ENCODE data around the gene SPSB1.
"Not testable (repeated sequence)": the region's sequence is repeated elsewhere in the genome, so short reads cannot be mapped to it uniquely, and the experiment has no call there.

SPSB1 gene

DNA sequence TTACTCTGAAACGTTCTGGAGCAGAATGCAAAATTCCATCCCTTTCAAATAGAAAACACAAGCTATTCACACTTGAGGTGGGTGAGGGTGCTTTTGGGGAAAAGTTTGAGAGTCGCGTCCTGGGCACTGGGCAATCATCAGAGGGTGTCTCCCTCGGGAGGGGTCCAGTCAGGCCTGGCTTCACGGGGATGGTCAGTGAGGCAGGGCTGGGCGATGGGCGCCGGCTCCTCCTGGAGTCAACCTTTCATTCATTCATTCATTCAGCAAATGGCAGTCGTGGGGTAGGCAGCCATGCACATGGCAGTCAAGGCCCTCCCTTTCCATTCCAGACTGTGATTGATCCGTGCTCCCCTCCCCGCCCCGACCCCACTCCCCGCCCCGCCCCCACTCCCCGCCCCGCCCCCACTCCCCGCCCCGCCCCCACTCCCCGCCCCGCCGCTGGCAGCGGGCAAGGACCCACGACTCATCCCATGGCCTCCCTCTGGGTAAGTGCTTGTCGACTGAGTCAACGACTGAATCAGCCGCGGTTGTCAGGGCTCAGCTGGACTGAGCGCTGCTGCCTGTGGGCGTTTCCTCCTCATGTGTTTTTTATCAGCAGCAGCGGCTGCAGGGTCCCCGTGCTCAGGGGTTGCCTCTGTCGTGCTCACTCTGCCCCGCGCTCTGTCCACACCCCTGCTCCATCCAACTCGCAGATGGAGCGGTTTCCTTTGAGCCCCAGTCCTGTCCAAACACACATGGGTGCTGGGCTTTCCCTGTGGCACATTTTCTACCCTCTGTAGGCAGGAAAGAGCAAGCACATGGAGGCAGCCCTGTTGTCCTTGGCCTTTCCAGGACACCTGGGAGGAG lies 12.5 kb upstream of the SPSB1 start:
- peak; percentile 7 for DNase-seq

DNA sequence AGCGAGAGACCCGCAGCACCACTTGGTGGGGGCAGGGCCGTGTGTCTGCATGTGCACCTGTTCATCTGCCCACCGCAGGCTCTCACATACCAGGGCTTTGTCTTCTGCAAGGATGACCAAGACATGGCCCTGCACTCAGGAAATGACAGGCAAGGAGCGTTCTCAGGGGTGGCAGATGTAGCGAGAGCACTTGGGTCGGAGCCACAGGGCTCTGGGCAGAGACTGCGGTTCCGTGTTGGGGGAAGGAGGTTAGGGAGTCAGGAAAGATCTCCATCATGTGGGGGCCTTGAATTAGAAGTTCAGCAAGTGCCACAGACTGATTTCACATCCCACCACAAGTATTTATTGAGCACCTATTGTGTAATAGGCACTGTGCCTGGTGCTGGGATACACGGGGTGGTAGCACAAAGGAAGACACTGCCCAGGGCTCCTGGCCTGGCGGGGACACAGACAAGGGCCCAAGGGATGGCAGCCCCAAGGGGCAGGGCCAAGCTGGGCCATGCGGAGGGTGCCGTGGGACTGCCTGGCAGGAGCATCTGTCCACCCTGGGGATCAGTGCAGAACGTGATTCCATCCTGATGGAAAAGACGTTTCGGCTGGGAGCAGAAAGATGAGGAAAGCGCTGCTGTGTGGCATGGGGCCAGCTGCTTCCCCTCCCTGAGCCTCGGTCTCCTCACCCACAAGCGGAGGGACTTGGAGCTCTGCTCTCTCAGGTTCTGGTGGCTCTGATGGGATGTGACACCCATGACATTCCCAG lies 11.4 kb upstream of the SPSB1 start:
- no peak for DNase-seq

GRCh38 chr1:9281908-9282695 lies 10.6 kb upstream of the SPSB1 start:
- DNase-seq, result no peak

GRCh38 chr1:9282696-9282955 lies 10.1 kb upstream of the SPSB1 start:
- no peak for DNase-seq

- no peak for DNase-seq
Observed at GRCh38 chr1:9284061-9284460, 8.6 kb upstream of the SPSB1 start.

GRCh38 chr1:9286556-9286955 lies 6.1 kb upstream of the SPSB1 start:
- DNase-seq, result no peak

- DNase-seq, result peak; percentile 12
Observed at GRCh38 chr1:9289090-9289534, 3.6 kb upstream of the SPSB1 start.

- no peak for DNase-seq
Observed at GRCh38 chr1:9289711-9290485, 2.8 kb upstream of the SPSB1 start.

- no peak for DNase-seq
Observed at GRCh38 chr1:9291914-9292360, 757 bp upstream of the SPSB1 start.

DNA sequence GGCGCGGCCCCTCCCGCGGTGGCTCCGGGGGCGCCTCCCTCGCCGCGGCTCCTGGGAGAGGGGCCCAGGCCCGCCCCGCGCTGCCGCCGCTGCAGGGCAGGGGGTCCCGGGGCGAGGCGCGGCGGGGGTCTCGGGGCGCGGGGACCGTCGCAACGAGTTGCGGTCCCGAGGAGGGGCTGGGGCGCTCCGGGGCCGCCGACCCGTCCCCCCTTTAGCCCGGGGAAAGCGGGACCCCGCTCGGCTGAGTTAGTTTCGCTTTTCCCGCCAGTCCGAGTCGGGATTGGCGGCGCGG lies 493 bp downstream of the SPSB1 start:
- no peak for DNase-seq

DNA sequence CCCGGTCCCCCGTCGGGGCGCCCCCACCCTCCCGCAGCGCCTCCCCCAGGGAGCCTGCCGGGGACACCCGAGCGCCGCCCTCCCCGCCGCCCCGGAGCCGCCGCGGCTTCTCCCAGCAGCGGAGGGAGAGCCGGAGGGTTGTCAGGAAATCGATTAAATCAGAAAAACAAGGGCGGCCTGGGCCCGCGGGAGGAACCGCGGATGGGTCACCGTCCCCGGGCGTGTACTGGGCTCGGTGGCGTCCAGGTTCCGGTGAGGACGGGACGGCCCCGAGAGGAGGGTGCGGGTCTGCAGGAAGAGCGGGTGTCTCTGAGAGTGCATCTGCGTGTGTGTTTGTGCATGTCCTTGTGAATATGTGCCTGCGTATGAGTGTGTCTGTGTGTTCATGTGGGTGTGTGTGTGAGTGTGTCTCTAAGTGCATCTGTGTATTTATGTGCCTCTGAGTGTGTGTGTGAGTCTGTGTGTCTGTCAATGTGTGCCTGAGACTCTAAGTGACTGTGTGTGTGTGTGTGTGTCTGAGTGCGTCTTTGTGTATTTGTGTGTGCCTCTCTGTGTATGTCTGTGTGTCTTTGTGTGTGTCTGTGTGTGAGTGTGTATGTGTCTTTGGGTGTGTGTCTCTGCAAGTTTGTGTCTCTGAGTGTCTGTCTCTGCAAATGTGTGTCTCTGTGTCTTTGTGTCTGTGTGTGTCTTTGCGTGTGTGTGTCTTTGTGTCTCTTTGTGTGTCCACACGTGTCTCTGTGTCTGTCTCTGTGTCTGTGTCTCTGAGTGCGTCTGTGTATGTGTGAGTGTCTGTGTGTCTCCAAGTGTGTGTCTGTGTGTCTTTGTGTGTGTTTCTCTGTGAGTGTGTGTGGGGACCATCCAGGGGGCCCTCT lies 1.1 kb downstream of the SPSB1 start:
- DNase-seq, result peak; percentile 36

GRCh38 chr1:9294405-9294773 lies 1.7 kb downstream of the SPSB1 start:
- no peak for DNase-seq

DNA sequence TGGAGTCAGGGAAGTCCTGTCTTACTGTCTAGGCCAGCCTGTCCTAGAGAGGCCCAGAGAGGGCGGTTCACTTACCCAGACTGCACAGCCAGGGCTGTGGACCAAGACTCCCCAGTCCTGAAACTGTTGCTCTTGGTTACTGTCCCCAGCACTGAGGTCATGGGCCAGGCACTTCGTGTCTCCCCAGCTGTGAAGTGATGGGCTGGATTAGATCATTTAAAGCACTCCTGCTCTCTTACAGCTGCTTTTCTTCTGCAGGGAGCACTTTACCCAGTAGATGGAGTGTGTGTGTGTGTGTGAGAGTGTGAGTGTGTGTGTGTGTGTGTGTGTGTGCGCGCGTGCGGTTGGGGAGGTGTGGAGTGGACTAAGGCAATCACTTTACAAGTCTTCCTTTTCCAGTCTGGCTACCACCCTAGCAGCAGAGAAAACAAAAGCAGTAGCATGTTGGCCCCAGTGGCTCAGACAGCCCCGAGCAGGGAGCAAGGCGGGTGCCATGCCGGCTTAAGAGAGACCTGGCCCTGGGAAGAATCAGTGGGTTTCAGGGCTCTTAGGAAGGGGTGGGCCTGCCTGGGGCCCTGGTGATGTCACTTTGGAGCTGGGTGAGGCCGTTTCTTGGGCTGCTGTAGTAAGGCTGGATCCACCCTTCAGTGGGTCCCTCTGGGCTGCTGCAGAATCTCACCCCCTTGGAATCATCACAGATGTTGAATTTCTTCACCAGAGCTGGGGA lies 2.4 kb downstream of the SPSB1 start:
- DNase-seq, result peak; percentile 28

DNA sequence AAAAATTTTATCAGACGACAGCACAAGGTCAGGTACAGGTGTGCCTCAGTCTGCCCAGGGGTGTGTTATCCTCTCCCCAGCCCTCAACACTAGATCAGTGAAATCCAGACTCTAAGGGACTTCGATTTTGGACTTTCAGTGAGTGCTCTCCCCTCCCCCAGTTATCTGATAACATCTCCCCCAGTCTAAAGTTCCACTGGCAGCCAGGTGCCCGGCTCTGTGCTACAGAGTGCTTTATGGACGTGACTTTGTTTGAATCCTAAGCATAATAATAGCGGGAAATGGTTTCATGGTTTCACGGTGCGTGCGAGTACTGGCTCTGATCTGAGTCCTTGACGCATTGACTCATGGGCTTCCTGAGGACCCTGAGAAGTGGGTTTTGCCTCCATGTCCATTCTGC lies 3.2 kb downstream of the SPSB1 start:
- no peak for DNase-seq

- DNase-seq, result no peak
Observed at GRCh38 chr1:9296850-9297249, 4.2 kb downstream of the SPSB1 start.

DNA sequence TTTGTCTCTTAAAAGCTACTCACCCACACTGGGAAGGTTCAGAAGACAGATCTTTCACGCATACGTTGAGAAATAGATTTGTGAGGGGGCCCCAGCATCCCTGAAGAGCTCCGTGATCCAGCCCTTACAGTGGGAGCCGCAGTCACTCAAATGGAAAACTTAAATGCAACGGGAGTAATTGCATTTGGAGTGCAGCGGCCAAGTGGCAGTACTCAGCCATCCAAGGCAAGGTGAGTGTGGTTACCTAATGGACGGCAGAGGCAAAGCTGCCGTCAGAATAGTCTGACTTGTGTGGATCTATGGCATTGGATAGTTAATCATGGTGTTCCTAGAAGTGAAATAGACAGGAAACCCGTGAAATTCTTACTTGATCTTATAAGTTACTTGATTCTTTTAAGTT lies 5.1 kb downstream of the SPSB1 start:
- DNase-seq, result no peak

- DNase-seq, result no peak
Observed at GRCh38 chr1:9298282-9298681, 5.6 kb downstream of the SPSB1 start.

DNA sequence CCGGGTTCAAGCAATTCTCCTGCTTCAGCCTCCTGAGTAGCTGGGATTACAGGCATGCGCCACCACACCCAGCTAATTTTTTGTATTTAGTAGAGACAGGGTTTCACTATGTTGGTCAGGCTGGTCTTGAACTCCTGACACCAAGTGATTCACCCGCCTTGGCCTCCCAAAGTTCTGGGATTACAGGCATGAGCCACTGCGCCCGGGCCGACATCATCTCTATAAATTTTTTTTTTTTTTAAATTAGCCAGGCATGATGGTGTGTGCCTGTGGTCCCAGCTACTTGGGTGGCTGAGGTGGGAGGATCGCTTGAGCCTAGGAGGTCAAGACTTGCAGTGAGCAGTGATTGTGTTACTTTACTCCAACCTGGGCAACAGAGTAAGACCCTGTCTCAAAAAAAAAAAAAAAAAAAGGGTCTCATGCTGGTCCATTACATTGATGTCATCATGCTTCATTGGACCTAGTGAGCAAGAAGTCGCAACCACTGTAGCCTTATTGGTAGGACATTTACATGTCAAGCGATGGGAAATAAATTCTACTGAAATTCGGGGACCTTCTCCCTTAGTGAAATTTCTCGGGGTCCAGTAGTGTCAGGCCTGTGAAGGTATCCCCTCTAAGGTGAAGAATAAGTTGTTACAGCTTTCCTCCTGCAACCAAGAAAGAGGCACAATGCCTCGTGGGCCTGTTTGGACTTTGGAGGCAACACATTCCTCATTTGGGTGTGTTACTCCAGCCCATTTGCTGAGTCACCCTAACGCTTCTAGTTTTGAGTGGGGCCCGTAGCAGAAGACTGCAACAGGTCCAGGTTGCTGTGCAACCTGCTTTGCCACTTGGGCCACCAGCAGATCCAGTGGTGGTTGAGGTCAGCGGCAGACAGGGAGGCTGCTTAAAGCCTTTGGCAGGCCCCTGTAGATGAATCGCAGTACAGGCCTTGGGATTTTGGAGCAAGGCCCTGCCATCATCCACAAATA lies 7.2 kb downstream of the SPSB1 start:
- not testable (repeated sequence) for DNase-seq

GRCh38 chr1:9300573-9300972 lies 7.9 kb downstream of the SPSB1 start:
- no peak for DNase-seq
